SKM-1 treated with dmso at 0.1 percent for 144 hours (cell line): ENCODE data around the gene MACO1.
"Not testable (repeated sequence)": the region's sequence is repeated elsewhere in the genome, so short reads cannot be mapped to it uniquely, and the experiment has no call there.

ENCODE experiments used
- DNase-seq: peaks from one replicate; lab custom pipeline; 2025; ENCODE audit not compliant: unreplicated experiment; lab: John Stamatoyannopoulos, UW

Gene MACO1

GRCh38 chr1:25485536-25486411 is 55.1 kb downstream of the MACO1 start:
- DNase-seq = peak; percentile 22

- DNase-seq = no peak
Measured at GRCh38 chr1:25486602-25487001, 55.9 kb downstream of the MACO1 start.

- peak; percentile 20 for DNase-seq
Measured at GRCh38 chr1:25487628-25488027, 56.9 kb downstream of the MACO1 start.

DNA sequence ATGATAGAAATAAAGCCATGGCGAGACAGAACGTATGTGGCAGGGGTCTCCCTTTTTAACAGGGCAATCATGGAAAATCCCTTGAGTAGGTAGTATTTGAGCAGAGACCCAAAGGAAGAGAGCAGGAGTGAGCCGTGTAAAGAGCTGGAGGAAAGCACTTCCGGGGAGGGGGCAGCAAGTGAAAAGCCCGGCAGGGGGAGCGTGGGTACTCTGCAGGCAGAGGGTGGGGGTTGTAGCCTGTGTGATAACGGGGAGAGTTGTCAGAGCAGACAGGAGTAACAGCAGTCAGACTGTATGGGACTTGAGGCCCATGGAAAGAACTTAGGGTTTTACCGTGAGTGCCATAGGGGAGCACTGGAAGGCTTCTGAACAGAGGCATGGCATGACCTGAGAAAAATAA is 61.6 kb downstream of the MACO1 start:
- DNase-seq = no peak

GRCh38 chr1:25494952-25495351 is 64.3 kb downstream of the MACO1 start:
- DNase-seq = no peak

- DNase-seq = no peak
Measured at GRCh38 chr1:25500694-25501093, 70.0 kb downstream of the MACO1 start.

DNA sequence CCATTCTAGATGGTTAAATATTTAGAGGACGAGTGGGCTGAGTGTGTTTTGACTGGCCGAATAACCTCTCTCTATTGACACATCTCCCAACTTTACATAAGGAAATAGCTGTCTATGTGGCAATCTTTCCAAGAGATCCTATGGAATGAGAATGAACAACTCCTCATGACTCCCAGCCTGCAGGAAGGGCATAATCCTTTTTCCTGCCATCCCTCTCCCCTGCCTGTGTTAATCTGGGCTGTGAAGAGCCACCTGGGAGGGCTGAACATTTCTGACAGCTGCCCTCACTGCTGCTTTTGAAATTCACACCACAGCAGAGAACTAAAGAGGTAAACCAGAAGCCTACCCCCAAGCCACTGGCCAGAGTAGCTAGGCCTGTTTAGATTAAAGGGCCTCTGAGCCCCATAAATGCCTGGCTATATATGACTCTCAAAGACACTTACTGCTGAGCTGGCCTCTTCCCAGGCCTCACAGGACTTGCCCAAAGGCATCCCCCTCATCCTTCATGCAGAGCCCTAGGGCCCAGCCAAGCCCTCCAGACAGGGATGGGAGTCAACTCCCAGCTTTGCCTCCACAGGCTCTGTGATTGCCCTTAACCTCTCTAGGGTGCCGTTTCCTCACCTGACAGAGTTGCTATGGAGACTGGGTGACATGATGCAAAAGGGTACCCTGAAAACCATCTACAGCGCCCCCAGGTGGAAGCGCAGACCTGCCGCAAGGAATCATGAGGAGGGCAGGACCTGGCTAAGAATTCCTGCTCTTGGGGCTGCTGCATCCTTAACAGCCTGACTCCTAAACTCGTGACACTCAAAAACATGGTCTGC is 70.8 kb downstream of the MACO1 start:
- no peak for DNase-seq

DNA sequence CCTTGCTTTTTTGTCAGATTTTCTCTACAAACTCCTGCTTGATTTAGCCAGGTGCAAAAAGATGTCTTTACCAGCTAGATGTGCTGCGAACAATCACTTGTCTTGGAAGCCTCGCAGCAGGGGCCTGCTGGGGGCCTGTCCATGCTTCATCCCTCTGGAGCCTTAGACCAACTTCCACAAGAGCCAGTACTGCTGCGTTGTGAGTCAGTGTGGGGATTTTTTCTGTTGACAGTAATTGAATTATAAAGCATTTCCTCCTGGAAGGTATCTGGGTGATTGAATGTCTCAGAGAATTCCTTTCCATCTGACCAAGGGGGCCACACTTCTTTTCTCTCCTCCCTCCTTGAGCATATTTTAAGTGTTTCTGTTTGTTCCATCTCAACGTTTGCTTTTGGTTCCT is 72.3 kb downstream of the MACO1 start:
- no peak for DNase-seq

GRCh38 chr1:25503551-25504426 is 73.1 kb downstream of the MACO1 start:
- no peak for DNase-seq

DNA sequence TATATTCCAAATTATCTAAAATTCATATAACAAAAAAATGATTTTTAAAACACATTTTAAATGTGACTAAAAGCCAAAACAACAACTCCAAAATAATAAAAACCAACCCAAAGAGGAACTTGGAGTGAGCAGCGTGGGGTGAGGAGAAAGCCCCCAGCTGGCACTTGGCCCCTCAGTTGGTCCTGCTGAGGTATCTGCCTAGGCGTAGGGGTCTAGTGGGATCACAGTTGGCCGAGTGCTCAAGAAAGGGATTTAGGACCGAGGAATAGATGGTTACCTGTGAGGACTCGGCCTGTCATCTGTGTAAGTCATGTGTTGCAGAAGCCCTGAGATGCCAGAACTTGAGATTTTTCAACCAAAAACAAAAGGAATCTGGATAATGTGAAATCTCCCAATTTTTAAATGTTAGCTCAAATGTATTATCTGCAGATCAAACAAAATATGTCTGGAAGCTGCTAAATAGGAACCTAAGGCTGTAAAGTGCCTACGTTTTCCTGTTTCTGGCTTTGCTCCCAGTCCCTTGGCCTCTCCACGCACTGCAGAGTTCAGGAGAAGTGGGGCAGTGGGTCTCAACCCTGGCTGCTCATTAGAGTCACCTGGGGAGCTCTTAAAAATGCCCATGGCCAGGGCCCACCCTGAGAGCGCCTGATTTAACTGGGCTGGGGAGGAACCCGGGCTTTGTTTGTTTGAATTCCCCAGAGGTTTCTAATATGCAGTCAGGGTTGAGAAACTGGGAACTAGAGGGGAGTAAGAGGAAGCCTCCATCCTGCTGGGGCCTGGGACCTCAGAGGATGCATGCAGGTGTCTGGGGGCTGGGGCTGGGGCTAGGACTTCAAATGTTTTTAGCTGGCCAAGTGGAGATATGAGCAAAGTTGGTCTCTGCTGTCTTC is 74.3 kb downstream of the MACO1 start:
- peak; percentile 31 for DNase-seq

DNA sequence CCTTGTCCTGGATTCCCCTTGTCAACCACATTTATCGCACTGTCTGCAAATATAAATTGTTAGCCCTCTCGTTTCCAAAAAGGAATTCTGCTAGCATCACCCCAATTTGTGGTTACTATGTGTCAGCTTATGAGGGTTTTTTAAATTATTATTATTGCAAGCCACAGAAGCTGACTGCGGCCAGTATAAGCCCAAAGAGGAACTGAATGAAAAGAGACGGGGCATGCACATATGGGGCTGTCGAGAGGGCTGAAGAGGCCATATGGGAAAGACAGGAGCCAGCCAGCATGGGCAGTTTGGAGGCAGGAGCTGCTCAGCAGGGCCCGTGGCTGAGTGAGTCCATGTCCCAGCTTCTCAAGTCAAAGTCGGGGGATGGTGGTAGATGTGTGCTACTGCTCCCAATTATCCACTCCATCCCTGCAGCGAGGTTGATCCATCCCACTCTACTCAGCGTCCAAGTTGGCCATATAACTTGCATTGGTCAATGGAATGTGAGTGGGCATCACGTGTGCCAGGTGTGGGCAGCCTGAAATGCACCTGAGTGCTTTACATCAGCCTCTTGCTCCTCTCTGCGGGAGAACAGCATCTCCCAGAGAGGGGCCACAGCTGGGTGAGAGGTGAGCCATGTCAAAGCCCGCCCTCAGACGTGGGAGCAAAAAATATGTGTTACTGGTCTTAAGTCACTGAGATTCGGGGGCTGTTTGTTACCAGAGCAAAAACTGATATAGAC is 75.1 kb downstream of the MACO1 start:
- peak; percentile 33 for DNase-seq

- not testable (repeated sequence) for DNase-seq
Measured at GRCh38 chr1:25506566-25507463, 76.1 kb downstream of the MACO1 start.

DNA sequence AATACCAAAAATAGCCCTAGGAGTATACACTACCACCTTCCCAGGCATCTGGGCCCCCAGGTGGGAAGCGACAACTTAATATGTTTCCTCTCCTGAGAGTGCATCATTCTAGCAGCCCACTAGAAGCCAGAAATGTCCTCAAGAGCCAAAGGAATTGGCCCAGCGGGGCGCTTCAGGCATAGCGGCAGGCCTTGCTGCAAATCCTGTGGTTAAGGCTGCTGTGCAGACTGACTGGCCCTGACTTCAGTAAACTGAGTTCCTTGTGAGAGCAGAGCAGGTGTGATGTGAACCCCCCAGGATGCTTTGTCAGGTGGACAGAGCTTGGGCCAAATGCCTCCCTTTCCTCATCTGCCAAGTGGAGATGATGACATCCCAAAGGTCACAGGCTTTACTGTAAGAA is 83.0 kb downstream of the MACO1 start:
- DNase-seq = no peak

DNA sequence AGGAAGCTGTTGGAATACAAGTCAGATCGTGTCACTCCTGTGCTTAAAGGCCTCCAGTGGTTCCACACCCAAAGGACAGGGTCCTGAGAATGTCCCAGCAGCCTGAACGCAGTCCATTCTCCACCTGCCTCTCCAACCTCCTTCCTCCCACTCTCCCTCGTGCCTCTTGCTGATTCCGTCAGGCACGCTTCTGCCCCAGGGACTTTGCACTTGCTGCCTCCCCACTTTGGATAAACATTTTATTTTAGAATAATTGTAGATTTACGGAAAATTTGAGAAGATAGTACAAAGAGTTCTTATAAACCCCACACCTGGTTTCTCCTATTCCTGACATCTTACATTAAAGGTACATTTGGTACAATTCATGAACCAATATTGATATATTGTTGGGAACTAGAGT is 84.3 kb downstream of the MACO1 start:
- no peak for DNase-seq

GRCh38 chr1:25516686-25517085 is 86.0 kb downstream of the MACO1 start:
- no peak for DNase-seq

DNA sequence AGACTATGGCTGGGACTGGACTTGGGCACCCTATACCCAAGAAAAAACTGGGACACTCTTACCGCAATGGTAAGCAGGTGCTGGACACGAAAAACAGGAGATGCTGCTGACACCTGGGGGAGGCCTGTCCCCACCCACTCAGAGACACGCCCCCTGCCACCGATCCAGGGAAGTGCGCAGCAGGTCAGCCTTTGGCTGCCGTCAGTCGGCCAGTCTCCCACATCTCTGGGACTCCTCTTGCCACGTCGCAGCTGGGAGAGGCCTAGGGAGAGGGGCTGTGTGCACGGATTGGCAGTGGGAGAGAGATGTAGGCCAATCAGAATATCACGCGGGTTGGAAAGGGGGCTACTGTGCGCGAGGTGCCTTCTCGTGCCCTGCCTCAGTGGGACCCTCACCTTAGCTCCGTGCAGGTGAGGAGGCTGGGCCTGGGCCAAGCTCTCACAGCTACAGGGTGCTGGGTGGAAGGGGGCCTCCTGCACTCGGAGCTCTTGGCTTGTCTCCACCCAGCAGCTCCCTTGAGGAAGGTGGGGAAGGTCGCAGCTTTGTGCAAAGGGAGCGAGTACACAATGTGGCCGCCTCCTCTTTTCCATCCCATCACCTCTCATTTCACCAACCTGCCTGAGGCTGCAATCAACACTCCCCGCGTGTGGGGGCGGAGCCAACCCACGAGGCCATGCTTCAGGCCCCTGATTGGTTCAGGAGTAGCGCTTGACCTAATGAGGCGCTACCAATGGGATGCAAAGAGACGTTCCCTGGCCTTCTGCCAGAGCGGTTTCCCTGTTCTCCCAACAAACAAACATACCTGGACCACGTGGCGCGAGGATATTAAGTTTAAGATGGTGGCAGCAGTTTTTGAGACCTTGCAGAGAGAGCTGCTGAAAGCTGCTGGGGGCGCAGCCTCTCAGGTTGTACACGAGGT is 87.0 kb downstream of the MACO1 start:
- no peak for DNase-seq

DNA sequence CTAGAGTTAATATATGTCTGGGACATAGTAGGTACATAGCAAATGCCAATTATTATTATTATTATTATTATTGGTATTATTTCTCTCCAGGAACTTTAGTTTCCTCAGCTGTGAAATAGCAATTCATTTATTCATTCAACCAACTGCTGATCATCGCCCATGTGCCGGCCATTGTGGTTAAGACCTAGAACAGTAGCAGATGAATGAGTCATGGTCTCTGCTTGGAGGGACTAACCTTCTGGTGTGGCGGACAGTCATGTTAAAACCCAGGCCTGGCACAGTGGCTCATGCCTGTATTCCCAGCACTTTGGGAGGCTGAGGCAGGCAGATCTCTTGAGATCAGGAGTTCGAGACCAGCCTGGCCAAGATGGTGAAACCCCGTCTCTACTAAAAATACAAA is 88.9 kb downstream of the MACO1 start:
- DNase-seq = no peak
